Measurements from ENCODE around the gene SH2D6. TPM values are rescaled to one million over a fixed set of nuclear protein-coding genes. Genes with fewer than 3 reads are reported as not detected.
A peak's percentile ranks its signal among the peaks of the same experiment; 100 is the strongest.

Gene SH2D6
- total and polyA plus RNA-seq, 9 of the 15 experiments (the other 6 are each of a cell fraction or from before 2014, with no cell fraction given) = 0.07 to 0.76 (median 0.33) TPM; not detected in 2

GRCh38 chr2:85429924-85430289 lies 11.4 kb downstream of the SH2D6 start (continued):
- TF ChIP-seq C11orf30 (IDR thresholded peaks at IDR 0.05; ENCODE audit: low read depth) (peak; percentile 73), U2AF1 (optimal IDR thresholded peaks at IDR 0.05; ENCODE audit: low read depth, low read length) (no peak), ZNF316 (IDR thresholded peaks at IDR 0.05) (peak; percentile 60), TBL1XR1 (IDR thresholded peaks at IDR 0.05; ENCODE audit: low read length in 2 of 2) (no peak), ZNF717 (CRISPR knock-in tag; IDR thresholded peaks at IDR 0.05) (no peak), TAF1 (IDR thresholded peaks at IDR 0.05; ENCODE audit: control insufficient read depth, extremely low read depth, insufficient read depth, low read length, severe bottlenecking) (no peak), HMGN3 (IDR thresholded peaks at IDR 0.05; ENCODE audit: borderline replicate concordance, extremely low read depth, insufficient read length, low read depth, low read length) (no peak), ZC3H8 (IDR thresholded peaks at IDR 0.05) (no peak), ADNP (tag; IDR thresholded peaks at IDR 0.05) (no peak), HMG20B (CRISPR knock-in tag; IDR thresholded peaks at IDR 0.05) (no peak), THAP12 (CRISPR knock-in tag; IDR thresholded peaks at IDR 0.05) (no peak), RBFOX2 (IDR thresholded peaks at IDR 0.05; ENCODE audit: low read depth, low read length) (no peak), ZNF354B (CRISPR knock-in tag; IDR thresholded peaks at IDR 0.05) (no peak), NFE2 (IDR thresholded peaks at IDR 0.05; ENCODE audit: low read depth) (peak; percentile 69), EZH2 (IDR thresholded peaks at IDR 0.05; ENCODE audit: borderline replicate concordance, low read depth, low read length) (no peak), RFX7 (CRISPR knock-in tag; IDR thresholded peaks at IDR 0.05) (no peak), CREB3 (tag; conservative IDR thresholded peaks at IDR 0.05; ENCODE audit: low read depth) (peak; percentile 59; the same call in 1 of the 2 replicates)
- TF ChIP-seq, protein P1, sequence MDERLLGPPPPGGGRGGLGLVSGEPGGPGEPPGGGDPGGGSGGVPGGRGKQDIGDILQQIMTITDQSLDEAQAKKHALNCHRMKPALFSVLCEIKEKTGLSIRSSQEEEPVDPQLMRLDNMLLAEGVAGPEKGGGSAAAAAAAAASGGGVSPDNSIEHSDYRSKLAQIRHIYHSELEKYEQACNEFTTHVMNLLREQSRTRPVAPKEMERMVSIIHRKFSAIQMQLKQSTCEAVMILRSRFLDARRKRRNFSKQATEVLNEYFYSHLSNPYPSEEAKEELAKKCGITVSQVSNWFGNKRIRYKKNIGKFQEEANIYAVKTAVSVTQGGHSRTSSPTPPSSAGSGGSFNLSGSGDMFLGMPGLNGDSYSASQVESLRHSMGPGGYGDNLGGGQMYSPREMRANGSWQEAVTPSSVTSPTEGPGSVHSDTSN (CRISPR knock-in tag; IDR thresholded peaks at IDR 0.05; ENCODE audit: low read depth) = no peak
- TF ChIP-seq, protein P1 (tag; conservative IDR thresholded peaks at IDR 0.05; ENCODE audit: low read depth) = peak; percentile 20; the same call in 1 of the 2 replicates
- TF ChIP-seq, protein P2, sequence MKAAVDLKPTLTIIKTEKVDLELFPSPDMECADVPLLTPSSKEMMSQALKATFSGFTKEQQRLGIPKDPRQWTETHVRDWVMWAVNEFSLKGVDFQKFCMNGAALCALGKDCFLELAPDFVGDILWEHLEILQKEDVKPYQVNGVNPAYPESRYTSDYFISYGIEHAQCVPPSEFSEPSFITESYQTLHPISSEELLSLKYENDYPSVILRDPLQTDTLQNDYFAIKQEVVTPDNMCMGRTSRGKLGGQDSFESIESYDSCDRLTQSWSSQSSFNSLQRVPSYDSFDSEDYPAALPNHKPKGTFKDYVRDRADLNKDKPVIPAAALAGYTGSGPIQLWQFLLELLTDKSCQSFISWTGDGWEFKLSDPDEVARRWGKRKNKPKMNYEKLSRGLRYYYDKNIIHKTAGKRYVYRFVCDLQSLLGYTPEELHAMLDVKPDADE (conservative IDR thresholded peaks at IDR 0.05; ENCODE audit: control insufficient read depth, low read depth, low read length) = no peak

Measured in K562 (cell line).